NCI-H526 (cell line): ENCODE data around the gene LGALS12.
"Not testable (repeated sequence)": the region's sequence is repeated elsewhere in the genome, so short reads cannot be mapped to it uniquely, and the experiment has no call there.

Experiments
- DNase-seq, 2 experiments: peaks; one replicate each; lab custom pipeline; 2025; lab: John Stamatoyannopoulos, UW

Gene LGALS12

GRCh38 chr11:63532799-63533475 is 27.1 kb downstream of the LGALS12 start:
- DNase-seq = no peak

- DNase-seq = no peak
Measured at GRCh38 chr11:63534076-63534475, 28.2 kb downstream of the LGALS12 start.

- DNase-seq = no peak
Measured at GRCh38 chr11:63534895-63535461, 29.1 kb downstream of the LGALS12 start.

- no peak for DNase-seq
Measured at GRCh38 chr11:63535734-63536133, 29.9 kb downstream of the LGALS12 start.

- no peak for DNase-seq
Measured at GRCh38 chr11:63536669-63537292, 30.9 kb downstream of the LGALS12 start, which contains the start of gene PLAAT4. Gene PLAAT4, plus strand, starts transcription at chr11:63536808. Its CDS starts 61 bp downstream, at chr11:63536869.

- DNase-seq = no peak
Measured at GRCh38 chr11:63537293-63538101, 31.6 kb downstream of the LGALS12 start.

GRCh38 chr11:63542506-63542905 is 36.6 kb downstream of the LGALS12 start:
- not testable (repeated sequence) for DNase-seq

GRCh38 chr11:63543711-63544110 is 37.8 kb downstream of the LGALS12 start:
- no peak for DNase-seq

GRCh38 chr11:63547061-63547460 is 41.2 kb downstream of the LGALS12 start:
- no peak for DNase-seq

GRCh38 chr11:63548178-63548577 is 42.3 kb downstream of the LGALS12 start:
- no peak for DNase-seq

- DNase-seq = no peak
Measured at GRCh38 chr11:63549411-63549810, 43.5 kb downstream of the LGALS12 start.

- DNase-seq = not testable (repeated sequence)
Measured at GRCh38 chr11:63550156-63550700, 44.3 kb downstream of the LGALS12 start.

GRCh38 chr11:63551091-63551888 is 45.4 kb downstream of the LGALS12 start:
- DNase-seq = no peak

- DNase-seq = no peak
Measured at GRCh38 chr11:63551889-63552266, 46.0 kb downstream of the LGALS12 start.

GRCh38 chr11:63552921-63553320 is 47.0 kb downstream of the LGALS12 start:
- no peak for DNase-seq

- no peak for DNase-seq
Measured at GRCh38 chr11:63553759-63554158, 47.9 kb downstream of the LGALS12 start.

GRCh38 chr11:63554877-63555223 is 49.0 kb downstream of the LGALS12 start:
- DNase-seq = no peak

GRCh38 chr11:63556404-63557013 is 50.6 kb downstream of the LGALS12 start:
- DNase-seq = no peak

GRCh38 chr11:63557570-63557969 is 51.7 kb downstream of the LGALS12 start:
- DNase-seq = no peak

- no peak for DNase-seq
Measured at GRCh38 chr11:63558459-63559157, 52.7 kb downstream of the LGALS12 start.
